GM21381 (cell line): ENCODE data around the gene ZNF213.

Experiments used
- ATAC-seq: cut with Tn5 transposase; IDR thresholded peaks from one replicate; pipeline ENCODE4 v1.9.1; 2021; ENCODE audit warnings: mild to moderate bottlenecking, moderate library complexity; ENCODE audit not compliant: unreplicated experiment

The ZNF213 gene

DNA sequence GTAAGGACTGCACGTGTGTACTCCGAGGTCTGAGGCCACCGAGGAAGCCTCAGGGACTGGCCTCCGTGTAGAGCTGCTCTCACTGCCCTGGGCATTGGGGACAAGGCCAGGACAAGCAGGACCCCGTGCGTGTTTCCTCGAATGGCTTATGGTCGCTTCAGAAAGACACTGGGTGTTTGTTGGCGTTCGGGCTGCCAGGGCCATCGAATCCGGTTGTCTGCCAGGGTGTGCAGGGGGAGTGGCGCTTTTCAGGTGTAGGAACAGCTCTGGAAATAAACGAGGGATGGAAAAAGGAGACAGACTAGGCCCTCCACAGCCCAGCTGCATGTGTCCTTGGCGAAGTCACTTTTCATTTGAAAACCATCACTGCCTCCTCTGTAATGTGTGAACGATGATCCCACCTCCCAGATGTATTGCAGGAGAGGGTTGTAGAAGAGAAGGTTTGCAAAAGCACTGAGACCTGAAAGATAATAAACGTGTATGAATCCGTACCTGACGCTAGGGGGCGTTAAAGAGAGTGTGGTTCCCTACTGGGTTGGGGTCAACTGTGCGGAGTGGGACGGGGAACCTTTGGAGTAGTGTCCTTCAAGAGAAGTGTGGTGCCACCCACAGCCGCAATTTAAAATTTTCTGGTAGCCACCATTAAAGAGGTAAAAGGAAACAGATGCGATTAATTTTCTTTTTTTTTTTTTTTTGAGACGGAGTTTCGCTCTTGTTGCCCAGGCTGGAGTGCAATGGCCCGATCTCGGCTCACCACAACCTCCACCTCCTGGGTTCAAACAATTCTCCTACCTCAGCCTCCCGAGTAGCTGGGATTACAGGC lies 33.6 kb upstream of the ZNF213 start:
- ATAC-seq, result no peak

DNA sequence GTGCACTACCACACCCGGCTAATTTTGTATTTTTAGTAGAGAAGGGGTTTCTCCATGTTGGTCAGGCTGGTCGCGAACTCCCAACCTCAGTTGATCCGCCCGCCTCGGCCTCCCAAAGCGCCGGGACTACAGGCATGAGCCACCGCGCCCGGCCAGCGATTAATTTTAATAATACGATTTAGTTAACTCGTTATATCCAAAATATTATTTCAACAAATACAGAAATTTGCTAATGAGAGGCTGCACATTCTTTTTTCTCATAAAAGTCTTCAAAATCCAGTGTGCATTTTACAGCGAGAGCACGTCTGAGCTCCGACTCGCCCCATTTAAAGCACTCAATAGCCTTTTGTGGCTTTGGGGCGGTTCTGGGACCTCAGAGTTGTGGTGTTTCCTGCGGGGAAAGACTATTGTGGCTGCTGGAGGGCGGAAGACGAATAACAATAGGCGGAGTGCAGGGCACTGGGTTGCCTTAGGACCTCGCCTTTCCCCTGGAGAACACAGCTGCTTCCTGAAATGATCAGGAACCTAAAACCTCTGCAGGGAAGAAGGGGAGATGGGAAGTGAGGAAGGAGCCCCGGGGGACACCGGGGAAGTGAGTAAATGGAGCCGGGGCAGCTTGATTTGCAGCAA lies 32.9 kb upstream of the ZNF213 start:
- no peak for ATAC-seq

DNA sequence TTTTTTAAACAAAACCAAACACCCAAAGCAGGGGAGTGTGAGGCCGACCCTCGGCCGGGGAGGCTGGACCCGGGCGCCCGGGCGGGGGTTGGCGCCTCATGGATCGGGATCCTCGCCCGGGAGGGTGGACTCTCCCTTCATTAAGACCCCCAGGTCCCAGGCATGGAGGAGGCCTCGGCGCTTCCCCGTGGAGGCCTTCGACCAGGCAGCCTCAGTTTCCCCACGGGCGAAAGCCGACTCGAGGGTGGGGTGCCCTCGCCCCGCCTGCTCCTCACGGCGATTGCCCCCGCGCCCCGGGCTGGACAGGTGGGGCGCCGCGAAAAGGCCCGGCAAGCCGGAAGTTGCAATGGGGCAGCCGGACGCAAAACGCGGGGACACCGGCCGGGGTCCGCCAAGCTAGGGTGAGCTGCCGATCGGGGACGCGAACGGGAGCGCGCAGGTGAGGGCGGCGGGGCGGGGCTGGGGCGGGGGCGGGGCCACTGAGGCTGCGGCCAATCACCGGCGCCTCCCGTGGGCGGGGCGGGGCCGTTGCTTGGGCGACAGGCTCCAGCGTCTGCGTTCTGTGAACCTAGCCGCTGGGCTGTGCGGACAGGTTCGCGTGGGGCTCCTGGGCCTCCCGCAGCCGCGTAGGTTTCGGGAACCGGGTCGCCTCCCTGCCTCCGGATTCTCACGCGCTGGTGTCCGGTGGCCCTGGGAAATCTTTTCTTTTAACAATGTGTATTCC lies 28.5 kb upstream of the ZNF213 start:
- ATAC-seq, result peak; percentile 80

DNA sequence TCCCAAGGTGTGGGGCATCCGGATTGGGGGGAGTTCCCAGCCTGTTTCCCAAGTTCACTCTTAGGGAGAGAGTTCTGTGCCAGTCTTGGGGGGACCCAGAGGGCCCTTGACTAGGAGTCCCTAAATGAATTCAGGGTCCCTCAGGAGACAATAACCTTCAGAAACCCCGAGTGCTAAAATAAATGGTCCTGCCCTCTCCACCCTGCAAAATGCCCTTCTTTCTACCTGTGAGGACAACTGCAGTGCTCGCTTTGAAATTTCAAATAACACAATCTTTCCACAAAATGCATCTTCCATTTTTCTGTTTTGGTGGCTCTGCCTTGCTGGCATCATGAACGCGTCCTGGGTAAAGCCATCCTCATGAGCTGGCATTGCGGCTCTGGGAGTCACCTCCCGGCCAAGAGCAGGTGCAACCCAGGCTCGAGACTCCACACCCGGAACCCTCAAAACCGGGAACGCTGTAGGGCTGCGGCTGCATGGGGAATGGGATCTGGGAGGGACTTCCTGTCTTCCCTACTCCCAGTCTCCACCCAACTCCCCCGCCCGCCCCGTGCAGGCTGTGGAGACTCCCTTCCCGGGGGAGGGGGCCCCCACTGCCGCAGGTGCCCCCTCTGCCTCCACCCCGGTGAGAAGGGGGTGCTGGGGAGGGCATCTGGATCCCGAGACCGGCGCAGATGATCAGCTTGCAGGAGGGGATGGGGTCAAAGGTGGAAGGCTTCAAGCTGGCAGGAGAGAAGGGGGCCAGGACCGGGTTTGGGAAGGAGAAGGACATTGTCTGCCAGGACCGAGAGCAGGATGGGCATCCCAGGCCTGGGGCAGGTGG lies 22.6 kb upstream of the ZNF213 start, which contains the start of gene ZNF205:
ZNF205 (plus strand) TSS at position 529 of the 823 bp plus-strand sequence. CDS start 845 bp downstream, outside the sequence.
- ATAC-seq, result no peak

DNA sequence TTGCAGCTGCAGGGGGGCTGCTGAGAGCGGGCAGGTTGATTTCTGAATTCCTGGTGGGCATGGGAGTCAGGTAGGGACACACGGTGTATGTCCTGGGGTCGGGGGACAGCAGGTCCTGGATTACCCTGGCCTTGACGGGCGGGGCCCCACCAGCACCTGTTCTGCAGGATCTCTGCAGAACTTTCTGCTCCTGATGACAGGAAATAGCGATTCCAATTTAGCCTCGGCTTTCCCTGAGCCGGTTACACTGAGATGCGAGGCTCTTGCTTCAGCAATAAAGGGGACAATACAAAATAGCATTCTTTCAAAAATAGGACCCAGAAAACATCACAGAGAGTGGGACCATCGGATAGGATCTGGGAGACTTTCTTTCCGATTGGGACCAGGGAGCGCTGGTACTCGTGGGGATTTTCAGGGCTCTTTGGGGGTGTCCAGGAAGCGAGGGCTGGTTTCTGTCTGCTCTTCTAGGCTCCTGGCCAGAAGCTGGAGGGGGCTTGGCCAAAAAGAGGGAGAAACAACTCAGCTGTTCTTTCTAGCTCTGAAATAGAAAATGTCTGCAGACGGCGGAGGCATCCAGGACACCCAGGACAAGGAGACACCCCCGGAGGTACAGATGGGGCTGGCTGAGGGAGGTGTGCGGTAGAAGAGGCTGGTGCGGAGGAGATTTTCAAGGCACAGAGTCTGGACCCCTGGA lies 21.8 kb upstream of the ZNF213 start:
- no peak for ATAC-seq

DNA sequence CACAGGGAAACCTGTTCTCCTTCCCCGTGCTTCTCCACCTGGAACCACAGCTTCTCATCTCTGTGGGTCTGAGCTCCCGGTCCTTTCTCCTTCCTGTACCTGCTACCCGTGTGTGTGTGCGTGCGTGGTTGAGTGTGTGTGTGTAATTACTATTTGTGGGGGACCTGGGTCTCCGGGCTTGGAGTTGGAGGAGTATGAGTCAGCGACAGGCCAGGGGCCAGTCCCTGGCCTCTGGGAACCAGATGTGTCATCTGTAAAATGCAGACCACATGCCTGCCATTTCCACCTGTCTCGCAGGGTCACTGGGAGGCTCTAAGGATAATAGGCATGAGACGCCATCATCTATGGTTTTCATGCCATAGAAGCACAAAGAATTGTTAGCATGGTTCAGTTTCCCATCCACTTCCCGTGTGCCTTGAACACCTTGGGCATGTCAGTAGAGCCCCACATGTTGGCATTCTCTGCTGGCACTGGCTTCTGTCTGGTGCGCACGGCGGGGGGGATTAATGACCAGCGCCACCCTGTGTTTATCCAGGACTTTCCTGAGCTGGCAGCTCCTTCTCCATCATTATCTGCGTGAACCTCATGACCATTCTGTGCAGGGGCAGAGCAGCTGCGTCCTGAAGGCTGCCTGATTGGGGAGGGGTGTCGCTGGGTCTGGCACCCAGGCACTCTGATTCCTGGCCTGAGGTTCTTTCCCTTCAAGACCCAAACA lies 20.9 kb upstream of the ZNF213 start:
- no peak for ATAC-seq

DNA sequence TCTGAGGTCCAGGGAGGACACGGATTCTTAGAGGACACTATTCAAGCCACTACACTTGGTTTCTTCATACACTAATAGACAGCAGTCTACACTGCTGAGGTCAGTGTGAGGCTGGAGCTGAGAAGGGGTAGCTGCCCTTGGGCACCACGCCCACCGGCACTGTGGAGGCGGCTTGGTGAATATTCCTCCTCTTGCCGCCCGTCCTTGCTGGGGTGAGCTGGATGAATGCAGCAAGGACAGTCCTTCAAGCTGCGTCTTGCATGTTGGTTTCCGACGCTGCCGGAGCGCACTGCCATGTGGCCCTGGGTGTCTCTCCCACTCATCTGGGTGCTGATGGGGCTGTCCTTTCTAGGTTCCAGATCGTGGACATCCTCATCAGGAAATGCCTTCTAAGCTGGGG lies 19.8 kb upstream of the ZNF213 start:
- no peak for ATAC-seq

DNA sequence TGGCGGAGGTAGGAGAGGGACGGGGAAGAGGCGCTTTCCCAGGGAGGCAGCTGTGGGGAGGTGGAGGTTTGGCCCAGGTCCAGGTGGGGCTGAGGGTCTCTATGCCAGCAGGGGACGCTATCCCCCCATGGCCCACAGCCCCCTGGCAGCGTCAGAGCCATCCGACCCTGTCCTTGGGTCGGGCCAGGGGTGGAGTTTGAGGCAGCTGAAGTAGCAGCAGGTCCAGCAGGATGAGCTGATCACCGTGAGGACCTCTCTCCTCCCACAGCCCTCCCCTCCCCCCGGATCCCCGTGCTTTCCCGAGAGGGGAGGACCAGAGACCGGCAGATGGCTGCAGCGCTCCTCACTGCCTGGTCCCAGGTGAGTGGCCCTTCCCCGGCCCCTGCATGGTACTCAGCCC lies 19.3 kb upstream of the ZNF213 start:
- no peak for ATAC-seq

DNA sequence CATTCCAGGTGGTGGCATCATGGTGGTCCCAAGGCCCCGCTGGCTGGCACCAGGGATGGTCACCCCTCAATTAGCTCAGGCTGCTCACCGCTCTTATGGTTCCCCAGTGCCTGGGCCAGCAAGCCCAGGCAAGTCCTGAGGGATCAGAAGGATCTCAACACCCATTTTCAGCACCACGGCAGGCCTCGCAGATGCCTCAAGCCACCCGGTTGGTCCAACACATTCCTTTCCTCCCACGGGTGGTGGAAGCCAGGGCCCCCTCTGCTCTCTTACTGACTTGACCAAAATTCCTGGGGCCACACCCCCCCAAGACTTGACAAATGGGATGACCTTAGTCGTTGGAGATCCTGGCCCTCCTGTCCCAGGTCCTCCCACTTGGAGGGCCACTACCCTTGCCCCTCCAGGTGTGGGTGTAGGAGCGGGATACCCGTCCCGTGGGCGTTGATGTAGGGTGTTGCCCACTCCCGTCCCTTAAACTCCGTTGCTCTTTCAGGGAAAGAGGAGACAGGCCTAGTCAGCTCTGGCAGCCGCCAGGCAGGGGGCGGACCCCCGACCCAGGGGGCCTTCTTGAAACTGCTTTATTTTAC lies 16.5 kb upstream of the ZNF213 start:
- no peak for ATAC-seq

DNA sequence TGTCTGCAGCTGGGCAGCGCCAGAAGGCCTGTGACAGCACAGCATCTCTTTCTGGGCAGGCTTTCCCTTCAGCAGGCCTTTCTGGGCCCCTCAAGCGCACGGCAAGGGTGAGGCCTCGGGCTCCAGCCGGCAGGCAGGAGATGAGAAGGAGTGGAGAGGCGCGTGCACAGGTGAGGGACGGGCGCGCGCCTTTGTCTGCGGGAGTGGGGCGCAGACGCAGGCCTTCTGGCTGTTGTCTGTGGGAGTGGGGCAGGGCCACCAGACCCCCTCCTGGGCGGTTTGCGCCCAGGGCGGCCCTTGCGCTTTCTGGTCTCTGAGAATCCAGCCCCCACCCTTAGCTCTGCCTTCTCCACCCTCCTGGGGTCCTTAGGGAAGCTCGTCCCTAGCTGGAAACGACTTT lies 16.0 kb upstream of the ZNF213 start:
- ATAC-seq, result no peak

DNA sequence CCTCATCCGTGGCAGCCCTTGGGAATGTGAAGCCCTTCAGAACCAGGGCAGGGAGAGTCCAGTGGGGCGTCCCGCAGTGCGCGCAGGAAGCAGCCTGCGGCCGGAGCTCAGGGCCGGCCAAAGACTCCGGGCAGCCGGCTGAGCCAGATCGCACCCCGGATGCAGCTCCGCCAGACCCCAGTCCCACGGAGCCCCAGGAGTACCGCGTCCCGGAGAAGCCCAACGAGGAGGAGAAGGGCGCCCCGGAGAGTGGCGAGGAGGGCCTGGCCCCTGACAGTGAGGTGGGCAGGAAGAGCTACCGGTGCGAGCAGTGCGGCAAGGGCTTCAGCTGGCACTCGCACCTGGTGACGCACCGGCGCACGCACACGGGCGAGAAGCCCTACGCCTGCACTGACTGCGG lies 15.5 kb upstream of the ZNF213 start:
- ATAC-seq, result no peak

DNA sequence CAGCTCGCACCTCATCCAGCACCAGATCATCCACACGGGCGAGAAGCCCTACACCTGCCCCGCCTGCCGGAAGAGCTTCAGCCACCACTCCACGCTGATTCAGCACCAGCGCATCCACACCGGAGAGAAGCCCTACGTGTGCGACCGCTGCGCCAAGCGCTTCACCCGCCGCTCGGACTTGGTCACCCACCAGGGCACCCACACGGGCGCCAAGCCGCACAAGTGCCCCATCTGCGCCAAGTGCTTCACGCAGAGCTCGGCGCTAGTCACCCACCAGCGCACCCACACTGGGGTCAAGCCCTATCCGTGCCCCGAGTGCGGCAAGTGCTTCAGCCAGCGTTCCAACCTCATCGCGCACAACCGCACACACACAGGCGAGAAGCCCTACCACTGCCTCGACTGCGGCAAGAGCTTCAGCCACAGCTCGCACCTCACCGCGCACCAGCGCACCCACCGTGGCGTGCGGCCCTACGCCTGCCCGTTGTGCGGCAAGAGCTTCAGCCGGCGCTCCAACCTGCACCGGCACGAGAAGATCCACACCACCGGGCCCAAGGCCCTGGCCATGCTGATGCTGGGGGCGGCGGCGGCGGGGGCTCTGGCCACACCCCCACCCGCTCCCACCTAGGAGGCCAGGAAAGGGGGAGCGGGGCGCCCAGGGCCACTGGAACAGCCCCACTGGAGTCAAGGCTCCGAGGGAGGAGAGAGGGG lies 15.0 kb upstream of the ZNF213 start:
- no peak for ATAC-seq

DNA sequence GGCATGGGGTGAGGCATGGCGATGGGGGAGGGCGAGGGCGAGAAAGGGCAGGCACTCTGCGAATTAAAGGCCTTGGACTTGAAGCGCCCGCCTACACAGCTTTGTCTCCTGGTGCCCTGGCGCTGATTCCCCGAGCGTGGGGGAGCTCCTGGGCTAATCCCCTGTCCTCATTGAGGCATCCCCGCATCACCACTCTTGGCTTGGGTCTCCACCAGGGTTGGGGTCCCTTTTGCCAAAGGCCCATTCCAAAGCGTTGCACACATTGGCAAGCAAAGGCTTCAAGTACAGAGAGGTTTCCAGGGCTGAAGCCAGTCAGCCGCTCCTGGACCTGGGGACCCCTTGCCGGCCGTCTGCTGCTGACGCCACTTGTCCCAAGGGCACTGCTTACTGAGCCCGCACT lies 14.4 kb upstream of the ZNF213 start:
- no peak for ATAC-seq

DNA sequence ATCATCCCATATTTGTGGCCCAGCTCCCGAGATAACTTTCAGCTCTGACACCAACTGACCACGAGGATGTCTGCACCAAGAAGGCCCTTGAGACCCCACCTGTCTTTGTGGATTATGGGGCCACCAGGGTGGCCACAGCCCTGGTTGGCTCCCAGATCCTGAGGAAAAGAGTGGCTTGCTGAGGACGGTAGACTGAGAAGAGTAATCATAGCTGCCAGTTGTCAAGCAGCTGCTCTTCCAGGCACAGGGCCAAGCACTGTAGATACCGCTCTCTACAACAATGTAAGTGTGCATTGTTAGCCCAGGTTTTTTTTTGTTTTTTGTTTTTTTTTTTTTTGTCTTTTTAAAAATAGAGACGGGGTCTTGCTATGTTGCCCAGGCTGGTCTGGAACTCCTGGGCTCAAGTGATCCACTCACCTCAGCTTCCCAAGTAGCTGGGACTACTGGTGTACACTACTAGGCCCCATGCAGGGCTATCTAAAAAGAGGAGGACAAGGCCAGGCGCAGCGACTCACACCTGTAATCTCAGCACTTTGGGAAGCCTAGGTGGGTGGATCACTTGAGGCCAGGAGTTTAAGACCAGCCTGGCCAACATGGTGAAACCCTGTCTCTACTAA lies 12.9 kb upstream of the ZNF213 start:
- no peak for ATAC-seq

DNA sequence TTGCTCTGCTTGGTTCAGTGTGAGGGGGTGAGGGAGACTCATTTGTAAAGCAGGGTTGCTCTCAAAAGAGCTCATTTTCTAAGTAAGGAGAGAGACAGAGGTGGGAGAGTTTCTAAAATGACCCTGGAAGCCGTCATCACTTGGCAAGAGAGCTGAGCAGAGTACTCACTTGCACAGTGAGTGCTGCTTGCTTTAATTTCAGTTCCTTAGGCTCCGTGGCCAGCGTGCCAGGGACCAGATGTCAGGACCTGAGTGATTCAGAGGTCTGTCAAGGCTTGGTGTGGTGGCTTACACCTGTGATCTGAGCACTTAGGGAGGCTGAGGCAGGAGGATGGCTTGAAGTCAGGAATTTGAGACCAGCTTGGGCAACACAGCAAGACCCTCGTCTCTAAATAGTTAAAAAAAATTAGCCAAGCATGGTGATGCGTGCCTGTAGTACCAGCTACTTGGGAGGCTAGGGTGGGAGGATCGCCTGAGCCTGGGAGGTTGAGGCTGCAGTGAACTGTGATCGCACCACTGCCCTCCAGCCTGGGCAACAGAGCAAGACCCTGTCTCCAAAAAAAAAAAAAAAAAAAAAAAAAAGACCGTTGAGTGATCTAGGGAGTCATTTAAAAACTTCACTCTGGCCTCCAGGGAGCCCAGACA lies 11.8 kb upstream of the ZNF213 start:
- ATAC-seq, result no peak

DNA sequence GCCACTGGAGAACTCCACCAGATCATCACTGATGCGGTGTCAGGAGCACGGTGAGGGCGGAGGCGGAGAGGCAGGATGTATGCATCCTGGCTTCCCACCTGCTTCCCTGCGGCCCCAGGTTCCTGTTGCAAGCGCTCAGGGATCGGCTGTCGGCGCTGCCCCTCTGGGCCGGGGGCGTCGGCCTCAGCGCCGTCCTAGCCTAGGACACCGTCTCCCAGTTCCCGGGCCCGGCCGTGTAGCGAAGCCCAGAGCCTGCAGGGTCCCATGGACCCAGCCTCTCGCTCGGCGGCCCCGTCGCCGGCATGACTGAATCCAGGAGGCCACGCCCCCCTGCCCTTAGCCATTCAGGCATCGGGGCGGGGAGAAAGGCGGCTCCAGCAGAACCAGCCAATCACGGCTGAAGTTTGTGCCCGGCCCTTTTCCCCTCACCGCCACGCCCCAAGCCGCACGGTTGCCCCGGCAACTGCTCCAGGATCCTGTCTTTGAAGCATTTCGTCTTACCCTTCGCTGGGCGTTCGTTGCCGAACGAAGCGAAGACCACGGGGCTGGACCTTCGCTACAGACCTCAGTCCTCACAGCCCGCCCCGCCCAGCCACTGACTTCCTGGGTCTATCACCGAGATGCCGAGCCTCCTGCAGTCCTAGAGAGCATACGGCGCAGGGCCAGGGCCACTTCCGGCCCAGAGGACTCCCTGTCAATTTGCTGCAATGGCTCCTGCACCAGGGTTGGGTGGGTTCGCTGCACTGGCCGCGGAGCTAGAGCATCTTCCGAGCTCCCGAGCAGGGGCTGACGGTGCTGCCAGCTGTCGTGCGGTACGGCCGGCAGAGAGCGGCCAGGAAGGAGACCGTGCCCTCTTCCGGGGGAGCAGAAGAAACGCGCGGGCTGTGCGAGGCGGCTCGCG lies 10.6 kb upstream of the ZNF213 start:
- ATAC-seq, result peak; percentile 91

DNA sequence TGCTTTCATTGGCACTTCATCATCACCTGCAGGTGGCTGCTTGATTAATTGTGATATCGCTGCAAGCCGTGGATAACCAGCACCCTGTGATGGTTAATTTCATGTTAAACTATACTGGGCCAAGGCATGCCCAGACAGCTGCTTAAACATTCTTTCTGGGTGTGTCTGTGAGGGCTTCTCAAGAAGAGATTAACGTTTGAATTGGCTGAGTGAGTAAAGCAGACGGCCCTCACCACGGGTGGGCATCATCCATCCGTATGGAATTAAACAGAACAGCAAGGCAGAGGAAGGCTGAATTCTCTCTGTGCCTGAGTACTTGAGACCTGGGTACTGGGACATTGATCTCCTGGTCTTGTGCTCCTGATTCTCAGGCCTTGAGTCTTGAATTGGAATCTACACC lies 7.1 kb upstream of the ZNF213 start:
- ATAC-seq, result no peak
